Measurements from ENCODE around the gene KMT2C. TPM values are rescaled to one million over a fixed set of nuclear protein-coding genes. Genes with fewer than 3 reads are reported as not detected.

The KMT2C gene
- total RNA-seq, 2 experiments from 2014 or later, result 47.5 to 105 TPM

DNA sequence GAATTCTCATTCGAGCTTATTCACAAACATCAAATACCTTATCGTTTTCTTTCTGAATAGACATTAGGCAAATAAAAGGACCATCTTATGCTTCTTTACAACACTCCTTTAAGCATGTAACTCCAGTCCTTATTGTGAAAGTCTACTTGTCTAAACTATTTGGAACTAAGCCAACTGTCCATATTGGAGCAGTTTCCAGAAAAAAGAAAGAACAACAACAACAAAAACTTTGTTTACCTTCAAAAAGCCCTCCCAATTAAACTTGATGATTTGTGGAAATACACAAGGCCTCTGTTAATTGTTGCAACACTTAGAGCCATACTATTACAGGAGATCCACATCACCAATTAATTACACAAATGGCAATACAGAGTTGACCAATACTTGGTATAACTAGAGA lies 246.7 kb downstream of the KMT2C start:
- H4K20me1 ChIP-seq (ENCODE audit: insufficient read depth, low read length), result no peaks in the 10 kb centered on the region
- no peak for TF ChIP-seq EZH2phosphoT487 (IDR thresholded peaks at IDR 0.05; ENCODE audit: borderline replicate concordance, low read depth, low read length)
- TF ChIP-seq, protein P1, sequence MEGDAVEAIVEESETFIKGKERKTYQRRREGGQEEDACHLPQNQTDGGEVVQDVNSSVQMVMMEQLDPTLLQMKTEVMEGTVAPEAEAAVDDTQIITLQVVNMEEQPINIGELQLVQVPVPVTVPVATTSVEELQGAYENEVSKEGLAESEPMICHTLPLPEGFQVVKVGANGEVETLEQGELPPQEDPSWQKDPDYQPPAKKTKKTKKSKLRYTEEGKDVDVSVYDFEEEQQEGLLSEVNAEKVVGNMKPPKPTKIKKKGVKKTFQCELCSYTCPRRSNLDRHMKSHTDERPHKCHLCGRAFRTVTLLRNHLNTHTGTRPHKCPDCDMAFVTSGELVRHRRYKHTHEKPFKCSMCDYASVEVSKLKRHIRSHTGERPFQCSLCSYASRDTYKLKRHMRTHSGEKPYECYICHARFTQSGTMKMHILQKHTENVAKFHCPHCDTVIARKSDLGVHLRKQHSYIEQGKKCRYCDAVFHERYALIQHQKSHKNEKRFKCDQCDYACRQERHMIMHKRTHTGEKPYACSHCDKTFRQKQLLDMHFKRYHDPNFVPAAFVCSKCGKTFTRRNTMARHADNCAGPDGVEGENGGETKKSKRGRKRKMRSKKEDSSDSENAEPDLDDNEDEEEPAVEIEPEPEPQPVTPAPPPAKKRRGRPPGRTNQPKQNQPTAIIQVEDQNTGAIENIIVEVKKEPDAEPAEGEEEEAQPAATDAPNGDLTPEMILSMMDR (conservative IDR thresholded peaks at IDR 0.05; ENCODE audit: low read length), result no peak
- H3K4me2 ChIP-seq (ENCODE audit: low read length), result no peak overlapping the region
- DNase-seq (ENCODE audit: low spot score), result no peak
- intact Hi-C loops (cut with micrococcal nuclease; ENCODE audit: unreplicated experiment), result no loop called here
- ChIA-PET POLR2A (no interaction called here), CTCF (ENCODE audit: unreplicated experiment) (no interaction called here)
- H3K79me2 ChIP-seq (ENCODE audit: insufficient read depth, low read depth, low read length), result no peaks in the 10 kb centered on the region
- peaks cover 96% of the 10 kb centered on the region for H3K36me3 ChIP-seq (ENCODE audit: insufficient read depth, low read length)
- no TSS peak for BruUV-seq (replicated peaks)
- H3K9me3 ChIP-seq (ENCODE audit: low read length), result no peaks in the 10 kb centered on the region
- H2AFZ ChIP-seq (ENCODE audit: low read length), result no peak overlapping the region
- H3K4me3 ChIP-seq (ENCODE audit: low read depth, low read length, poor library complexity, severe bottlenecking), result no peak overlapping the region
- H3K27ac ChIP-seq (ENCODE audit: low read depth, low read length, poor library complexity, severe bottlenecking), result no peak overlapping the region
- H3K4me1 ChIP-seq (ENCODE audit: insufficient read depth, low read length, poor library complexity, severe bottlenecking), result no peaks in the 10 kb centered on the region
- H3K9me2 ChIP-seq (ENCODE audit: insufficient read depth, low read length), result no peaks in the 10 kb centered on the region

DNA sequence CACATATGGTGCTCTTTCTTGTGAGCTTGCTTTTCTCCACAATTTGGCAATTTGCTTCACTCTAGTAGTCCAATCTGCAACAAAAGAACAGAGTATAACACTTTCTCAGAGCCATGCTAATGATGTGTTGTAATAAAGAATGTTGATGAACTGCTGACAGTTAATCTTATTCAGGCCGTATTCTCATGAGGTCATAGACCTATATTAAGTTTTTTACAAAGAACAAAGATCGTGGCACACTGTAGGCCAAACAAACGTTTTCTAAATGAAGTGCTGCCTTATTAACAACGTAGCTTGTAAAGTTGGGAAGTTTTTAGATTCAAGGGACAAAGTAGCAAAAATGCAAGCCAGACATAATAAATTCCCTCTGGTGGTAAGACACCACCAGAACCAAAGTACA lies 250.2 kb downstream of the KMT2C start:
- Histone ChIP-seq H3K79me2 (ENCODE audit: insufficient read depth, low read depth, low read length) (no peaks in the 10 kb centered on the region), H4K20me1 (ENCODE audit: insufficient read depth, low read length) (no peaks in the 10 kb centered on the region), H3K36me3 (ENCODE audit: insufficient read depth, low read length) (peaks cover 93% of the 10 kb centered on the region), H2AFZ (ENCODE audit: low read length) (no peak overlapping the region), H3K4me3 (ENCODE audit: low read depth, low read length, poor library complexity, severe bottlenecking) (no peak overlapping the region), H3K4me1 (ENCODE audit: insufficient read depth, low read length, poor library complexity, severe bottlenecking) (no peaks in the 10 kb centered on the region), H3K27ac (ENCODE audit: low read depth, low read length, poor library complexity, severe bottlenecking) (no peak overlapping the region), H3K9me3 (ENCODE audit: low read length) (no peaks in the 10 kb centered on the region), H3K9me2 (ENCODE audit: insufficient read depth, low read length) (no peaks in the 10 kb centered on the region), H3K4me2 (ENCODE audit: low read length) (no peak overlapping the region)
- no peak for TF ChIP-seq EZH2phosphoT487 (IDR thresholded peaks at IDR 0.05; ENCODE audit: borderline replicate concordance, low read depth, low read length)
- TF ChIP-seq, protein P1 (conservative IDR thresholded peaks at IDR 0.05; ENCODE audit: low read length), result no peak
- ChIA-PET POLR2A (interaction anchor here (1.9 kb wide), 1 partner anchor 10 kb away, joined by 6 read pairs; no protein-coding TSS in a partner anchor), CTCF (ENCODE audit: unreplicated experiment) (no interaction called here)
- intact Hi-C loops (cut with micrococcal nuclease; ENCODE audit: unreplicated experiment), result no loop called here
- DNase-seq (ENCODE audit: low spot score), result no peak
- no TSS peak for BruUV-seq (replicated peaks)

DNA sequence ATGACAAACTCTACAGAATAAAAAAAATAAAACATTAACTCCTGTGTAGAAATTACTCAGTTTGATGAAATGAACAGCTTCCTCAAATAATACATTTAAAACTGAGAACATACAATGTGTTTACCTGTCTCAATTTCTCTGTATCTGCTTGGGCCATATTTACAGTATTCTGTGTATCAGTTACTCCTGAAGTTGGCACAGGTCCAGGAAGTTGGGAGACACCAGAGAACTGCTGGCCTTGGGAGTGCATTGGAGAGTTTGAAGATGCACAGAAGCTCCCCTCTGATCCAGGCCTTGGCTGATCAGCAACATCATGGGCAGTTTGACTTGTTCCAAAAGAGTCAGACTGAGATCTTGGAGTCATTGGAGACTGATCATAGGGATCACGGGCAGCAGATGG lies 255.2 kb downstream of the KMT2C start:
- DNase-seq (ENCODE audit: low spot score), result no peak
- H3K9me3 ChIP-seq (ENCODE audit: low read length), result no peaks in the 10 kb centered on the region
- peaks cover 94% of the 10 kb centered on the region for H3K36me3 ChIP-seq (ENCODE audit: insufficient read depth, low read length)
- no peaks in the 10 kb centered on the region for H3K4me1 ChIP-seq (ENCODE audit: insufficient read depth, low read length, poor library complexity, severe bottlenecking)
- H3K27ac ChIP-seq (ENCODE audit: low read depth, low read length, poor library complexity, severe bottlenecking), result no peak overlapping the region
- H2AFZ ChIP-seq (ENCODE audit: low read length), result no peak overlapping the region
- no peaks in the 10 kb centered on the region for H4K20me1 ChIP-seq (ENCODE audit: insufficient read depth, low read length)
- TF ChIP-seq, protein P1 (conservative IDR thresholded peaks at IDR 0.05; ENCODE audit: low read length), result no peak
- TF ChIP-seq EZH2phosphoT487 (IDR thresholded peaks at IDR 0.05; ENCODE audit: borderline replicate concordance, low read depth, low read length), result no peak
- CTCF ChIA-PET (ENCODE audit: unreplicated experiment), result no interaction called here
- POLR2A ChIA-PET, result no interaction called here
- no TSS peak for BruUV-seq (replicated peaks)
- H3K79me2 ChIP-seq (ENCODE audit: insufficient read depth, low read depth, low read length), result no peaks in the 10 kb centered on the region
- H3K4me3 ChIP-seq (ENCODE audit: low read depth, low read length, poor library complexity, severe bottlenecking), result no peak overlapping the region
- intact Hi-C loops (cut with micrococcal nuclease; ENCODE audit: unreplicated experiment), result no loop called here
- no peak overlapping the region for H3K4me2 ChIP-seq (ENCODE audit: low read length)
- no peaks in the 10 kb centered on the region for H3K9me2 ChIP-seq (ENCODE audit: insufficient read depth, low read length)

All from OCI-LY7 (cell line).